D721Med (cell line): Measurements from ENCODE around the gene FMNL3.

Source experiments
- DNase-seq: peaks from one replicate; pipeline ENCODE4 v3.0.0; 2011; ENCODE audit warnings: low spot score; ENCODE audit not compliant: insufficient read length
- FAIRE-seq: peaks from 2 replicates; lab custom pipeline; 2011; peaks lifted over from hg19 to GRCh38; lab: Jason Lieb, UNC
- CTCF ChIP-seq: IDR thresholded peaks from 2 replicates; pipeline ENCODE4 v1.5.1; 2012; ENCODE audit warnings: mild to moderate bottlenecking, control low read depth; ENCODE audit not compliant: insufficient read depth; ENCODE audit errors: missing control alignments

Gene FMNL3

GRCh38 chr12:49707128-49707811, at the start of gene FMNL3:
FMNL3 (minus strand) TSS chr12:49707405; CDS start chr12:49707180, 225 bp downstream.
- peak; percentile 82 for TF ChIP-seq CTCF
- no peak for FAIRE-seq
- peak; percentile 93 for DNase-seq

- no peak for TF ChIP-seq CTCF
- FAIRE-seq = no peak
- no peak for DNase-seq
Measured at GRCh38 chr12:49750996-49751393, 43.8 kb upstream of the FMNL3 start.

- TF ChIP-seq CTCF = no peak
- DNase-seq = no peak
- FAIRE-seq = no peak
Measured at GRCh38 chr12:49750027-49750995, 43.1 kb upstream of the FMNL3 start.

GRCh38 chr12:49748800-49749199, 41.6 kb upstream of the FMNL3 start:
- no peak for TF ChIP-seq CTCF
- FAIRE-seq = no peak
- DNase-seq = no peak

- DNase-seq (no peak), FAIRE-seq (no peak)
- TF ChIP-seq CTCF = no peak
Measured at GRCh38 chr12:49748306-49748705, 41.1 kb upstream of the FMNL3 start.

- DNase-seq = no peak
- no peak for FAIRE-seq
- TF ChIP-seq CTCF = no peak
Measured at GRCh38 chr12:49744363-49744885, 37.2 kb upstream of the FMNL3 start.
